Fibroblast of gingiva (primary cell): ENCODE data around the gene LUZP2.

ENCODE experiments used
- DNase-seq: peaks from one replicate; pipeline ENCODE4 v3.0.0-alpha.2; 2011; ENCODE audit warnings: low read depth

LUZP2 gene

DNA sequence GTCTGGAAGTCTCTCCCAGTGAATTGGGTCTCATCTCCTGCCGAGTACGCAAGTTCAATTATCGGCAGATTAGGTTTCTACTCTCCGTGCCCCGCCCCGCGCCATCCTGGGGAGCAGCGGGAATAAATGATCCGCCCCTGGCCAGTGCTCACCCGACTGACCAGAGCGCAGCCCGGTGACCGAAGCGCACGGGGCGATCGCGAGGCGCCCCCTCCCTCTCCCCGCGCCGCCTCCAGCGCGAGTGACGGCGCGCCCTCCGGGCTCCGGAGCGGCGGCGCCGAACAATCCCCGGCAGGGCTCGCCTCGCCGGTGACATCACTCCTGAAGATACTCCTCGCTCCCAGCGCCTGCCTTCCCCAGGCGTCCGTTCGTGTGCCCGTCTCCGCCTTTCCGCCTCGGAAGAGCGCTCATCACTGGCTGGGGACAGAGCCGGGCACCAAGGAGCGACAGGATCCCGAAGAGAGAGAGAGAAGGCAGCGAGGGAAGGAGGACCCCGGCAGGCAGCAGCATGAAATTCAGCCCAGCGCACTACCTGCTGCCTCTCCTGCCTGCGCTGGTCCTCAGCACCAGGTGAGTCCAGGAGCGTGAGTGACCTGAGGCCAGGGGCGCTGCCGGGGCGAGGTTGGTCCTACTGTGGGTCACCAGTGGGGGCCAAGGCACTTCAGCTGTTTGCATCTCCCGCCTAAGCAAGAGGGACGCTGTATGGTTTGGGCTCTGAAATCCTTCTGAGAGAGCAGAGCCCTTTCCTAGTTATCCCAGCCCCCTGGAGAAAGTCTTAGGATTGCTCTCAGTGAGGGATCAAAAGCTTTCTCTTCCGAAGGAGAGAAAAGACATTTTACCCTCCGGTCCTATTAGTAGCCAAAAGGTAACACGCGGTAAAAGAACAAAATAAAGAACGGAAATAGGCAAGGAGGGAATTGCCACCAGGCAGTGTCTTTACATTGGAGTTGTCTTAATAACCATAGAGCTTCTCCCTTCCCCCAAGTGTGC is at the start of gene LUZP2:
LUZP2 (plus strand) TSS at position 318 of the 990 bp plus-strand sequence.
- DNase-seq: peak; percentile 3

DNA sequence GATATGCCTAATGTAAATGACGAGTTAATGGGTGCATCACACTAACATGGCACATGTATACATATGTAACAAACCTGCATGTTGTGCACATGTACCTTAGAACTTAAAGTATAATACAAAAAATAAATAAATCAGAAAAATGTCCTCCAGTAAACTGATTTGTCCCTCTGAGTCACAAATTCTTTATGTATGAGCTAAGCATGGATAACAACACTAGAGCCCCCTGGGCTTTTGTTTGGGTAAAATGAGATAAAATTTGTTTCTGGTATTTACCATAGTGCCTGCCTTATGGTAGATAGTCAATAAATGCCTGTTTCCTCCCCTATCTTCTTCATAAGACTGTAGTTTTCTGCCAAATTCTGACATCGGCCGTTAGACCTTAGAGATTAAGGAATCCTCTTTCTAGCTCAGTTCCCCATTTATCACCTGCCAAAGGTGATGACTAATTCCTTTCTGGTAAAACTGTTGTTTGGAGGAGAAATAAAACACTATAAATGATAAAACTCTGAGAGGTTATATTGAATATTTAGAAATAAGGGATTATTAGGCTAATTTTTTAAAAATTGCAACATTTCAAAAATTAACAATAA is 43.6 kb upstream of the LUZP2 start:
- DNase-seq: no peak

DNA sequence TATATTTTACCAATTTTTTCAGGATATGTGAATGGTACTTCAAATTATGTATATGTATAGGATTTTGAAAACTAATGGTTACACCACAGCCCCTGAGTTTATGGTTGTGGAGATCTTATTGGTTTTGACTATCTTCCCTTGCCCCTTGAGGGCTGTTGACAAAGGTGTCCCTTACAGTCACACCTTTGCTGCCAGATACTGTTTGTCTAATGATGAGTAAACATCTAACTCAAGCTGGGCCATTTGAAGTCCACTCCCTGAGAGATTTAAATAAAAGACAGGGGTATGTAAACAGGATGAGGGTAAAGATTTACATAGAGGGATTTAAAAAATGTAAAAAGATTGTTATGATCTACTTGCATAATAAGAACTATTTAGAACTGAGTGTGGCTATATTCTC is 38.9 kb upstream of the LUZP2 start:
- DNase-seq: no peak

DNA sequence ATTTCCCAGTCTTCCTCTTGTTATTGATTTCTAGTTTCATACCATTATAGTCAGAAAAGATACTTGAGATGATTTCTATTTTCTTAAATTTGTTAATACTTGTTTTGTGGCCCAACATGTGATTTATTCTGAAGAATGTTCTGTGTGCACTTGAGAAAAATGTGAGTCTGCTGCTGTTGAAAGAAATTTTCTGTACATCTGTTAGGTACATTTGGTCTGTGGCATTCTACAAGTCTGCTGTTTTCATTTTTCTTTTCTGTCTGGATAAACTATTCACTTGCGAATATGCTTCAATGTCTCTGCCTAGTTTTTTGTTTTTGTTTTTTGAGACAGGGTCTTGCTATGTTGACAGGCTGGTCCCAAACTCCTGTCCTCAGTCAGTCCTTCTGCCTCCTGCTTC is 26.4 kb upstream of the LUZP2 start:
- no peak for DNase-seq

DNA sequence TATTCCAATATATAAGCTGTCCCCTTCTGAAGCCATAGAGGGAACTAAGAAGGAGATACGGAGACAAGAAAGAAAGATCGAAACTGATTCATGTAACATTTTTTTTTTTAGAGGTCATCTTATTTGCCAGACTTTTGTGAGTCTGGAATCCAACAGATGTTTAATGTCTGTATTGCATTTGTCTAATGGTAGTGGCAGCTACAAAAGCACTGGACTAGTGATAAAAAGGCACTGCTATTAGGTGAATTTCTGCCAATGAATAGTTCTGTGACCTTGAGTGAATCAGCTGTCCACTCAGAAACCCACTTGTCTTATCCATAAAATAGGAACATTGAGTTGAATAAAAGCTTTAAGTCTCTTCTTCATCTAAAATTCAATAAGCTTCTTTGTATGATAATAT is 25.8 kb upstream of the LUZP2 start:
- no peak for DNase-seq

DNA sequence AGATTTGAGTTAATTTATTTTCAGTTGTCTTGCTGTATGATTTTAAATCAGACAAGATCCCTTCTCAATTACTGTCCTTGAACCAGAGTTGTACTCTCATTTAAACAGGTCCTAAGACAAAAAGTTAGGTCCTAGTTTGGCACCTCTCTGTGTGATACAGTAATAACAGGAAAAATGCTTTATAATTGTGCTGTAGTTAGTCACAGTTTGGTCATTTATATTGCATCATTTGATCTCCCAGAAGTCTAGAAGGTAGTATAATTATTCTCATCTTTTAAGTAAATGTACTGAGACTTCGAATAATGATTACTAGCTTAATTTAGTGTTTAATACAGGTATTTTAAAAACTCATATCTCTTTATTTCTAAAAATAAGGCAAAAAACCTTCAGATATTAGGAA is 18.1 kb upstream of the LUZP2 start:
- DNase-seq: no peak

DNA sequence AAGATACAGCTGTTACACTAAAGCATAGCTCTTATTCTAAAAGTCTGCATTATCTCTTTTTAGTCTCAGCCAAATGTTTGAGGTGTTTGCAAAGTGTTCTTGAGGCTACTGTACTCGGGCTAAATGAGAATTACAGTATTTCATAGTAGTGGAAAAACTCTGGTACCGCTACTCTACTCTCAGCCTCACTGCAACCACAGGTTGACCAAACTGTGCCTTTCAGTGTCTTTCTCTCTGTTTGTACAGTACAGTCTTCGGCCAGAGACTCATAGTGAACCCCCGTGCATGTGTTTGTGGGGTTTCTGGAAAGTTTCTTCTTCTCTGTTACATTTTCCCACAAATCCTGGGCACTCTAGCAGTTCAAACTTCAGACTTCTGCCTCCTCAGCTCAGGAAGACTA is 7.4 kb upstream of the LUZP2 start:
- DNase-seq: no peak

DNA sequence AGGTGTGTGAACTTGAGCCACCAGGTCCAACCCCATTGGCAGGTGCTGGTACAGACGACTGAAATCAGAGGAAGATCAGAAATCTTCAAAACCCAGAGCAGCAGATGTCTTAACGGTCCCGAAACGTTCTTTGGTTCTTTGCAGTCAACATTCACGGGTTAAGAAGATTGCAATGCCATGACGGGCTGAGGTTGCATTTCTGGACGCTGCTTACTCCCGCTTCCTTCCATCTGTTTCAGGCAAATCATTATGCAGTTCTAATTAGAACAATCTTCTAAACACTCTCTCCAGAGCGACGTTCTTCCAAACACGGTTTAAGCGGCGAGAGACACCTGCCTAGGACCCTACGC is 492 bp upstream of the LUZP2 start:
- DNase-seq: no peak

DNA sequence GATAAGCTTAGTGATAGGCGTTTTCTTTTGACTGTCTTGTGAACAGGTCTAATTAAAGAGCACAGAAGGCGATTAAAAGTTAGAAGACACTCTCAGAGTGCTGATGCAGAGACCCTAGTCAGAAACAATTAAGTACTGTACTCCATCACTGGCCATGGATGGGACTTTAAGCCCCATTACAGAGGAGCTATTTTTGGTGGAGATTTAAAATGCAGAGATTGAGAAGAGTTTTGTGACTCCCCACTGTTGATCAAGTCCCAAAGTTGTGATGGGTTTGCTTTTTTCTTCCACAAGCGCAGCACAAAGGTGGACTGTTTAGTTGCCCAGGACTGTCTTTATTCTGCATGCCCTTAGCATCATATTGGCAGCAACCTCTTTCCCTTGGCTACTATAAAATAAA is 978 bp downstream of the LUZP2 start:
- no peak for DNase-seq

DNA sequence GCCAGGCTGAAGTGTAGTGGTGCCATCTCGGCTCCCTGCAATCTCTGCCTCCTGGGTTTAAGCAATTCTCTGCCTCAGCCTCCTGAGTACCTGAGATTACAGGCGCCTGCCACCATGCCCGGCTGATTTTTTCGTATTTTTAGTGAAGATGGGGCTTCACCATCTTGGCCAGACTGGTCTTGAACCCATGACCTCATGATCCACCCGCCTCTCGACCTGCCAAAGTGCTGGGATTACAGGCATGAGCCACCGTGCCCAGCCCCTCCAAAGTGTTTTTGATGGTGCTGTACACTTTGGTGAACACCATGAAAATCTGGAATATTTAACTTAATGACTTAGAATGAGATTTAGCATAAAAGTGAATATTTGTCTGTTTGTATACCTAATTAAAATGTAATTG is 5.6 kb downstream of the LUZP2 start:
- DNase-seq: no peak

DNA sequence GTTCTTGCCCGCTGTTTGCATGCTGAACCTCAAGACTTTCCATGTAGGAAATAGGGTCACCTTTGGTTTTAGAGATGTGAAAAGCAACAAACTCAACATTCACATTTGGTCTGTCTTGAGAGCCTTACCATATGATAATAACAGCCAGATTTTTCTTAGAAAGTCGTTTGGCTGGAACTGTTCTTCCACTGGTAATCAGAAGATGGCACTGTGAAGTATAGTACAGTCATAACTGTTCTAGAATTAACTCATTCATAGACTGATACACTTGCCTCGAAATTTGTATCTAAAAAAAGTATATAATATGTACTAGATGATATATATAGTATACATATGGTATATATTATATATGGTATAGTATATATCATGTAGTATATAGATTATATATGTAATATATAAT is 12.3 kb downstream of the LUZP2 start:
- no peak for DNase-seq

DNA sequence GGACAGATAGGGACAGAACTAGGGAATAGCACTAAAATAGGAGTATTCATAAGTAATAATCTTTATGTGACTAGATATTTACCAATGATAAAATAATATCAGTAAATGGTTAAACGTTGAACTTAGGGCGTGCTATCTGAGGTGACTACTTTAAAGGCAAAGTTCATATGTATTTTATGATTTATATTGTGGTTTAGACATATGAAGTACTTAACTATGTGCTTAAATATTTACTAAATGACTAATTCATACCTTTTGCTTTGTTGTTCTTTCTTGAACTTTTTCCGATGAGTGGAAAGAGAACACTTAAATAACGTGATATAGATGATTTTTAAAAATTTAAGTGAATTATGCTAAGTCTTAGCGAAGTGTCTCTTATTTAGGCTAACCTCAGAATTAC is 14.7 kb downstream of the LUZP2 start:
- no peak for DNase-seq

DNA sequence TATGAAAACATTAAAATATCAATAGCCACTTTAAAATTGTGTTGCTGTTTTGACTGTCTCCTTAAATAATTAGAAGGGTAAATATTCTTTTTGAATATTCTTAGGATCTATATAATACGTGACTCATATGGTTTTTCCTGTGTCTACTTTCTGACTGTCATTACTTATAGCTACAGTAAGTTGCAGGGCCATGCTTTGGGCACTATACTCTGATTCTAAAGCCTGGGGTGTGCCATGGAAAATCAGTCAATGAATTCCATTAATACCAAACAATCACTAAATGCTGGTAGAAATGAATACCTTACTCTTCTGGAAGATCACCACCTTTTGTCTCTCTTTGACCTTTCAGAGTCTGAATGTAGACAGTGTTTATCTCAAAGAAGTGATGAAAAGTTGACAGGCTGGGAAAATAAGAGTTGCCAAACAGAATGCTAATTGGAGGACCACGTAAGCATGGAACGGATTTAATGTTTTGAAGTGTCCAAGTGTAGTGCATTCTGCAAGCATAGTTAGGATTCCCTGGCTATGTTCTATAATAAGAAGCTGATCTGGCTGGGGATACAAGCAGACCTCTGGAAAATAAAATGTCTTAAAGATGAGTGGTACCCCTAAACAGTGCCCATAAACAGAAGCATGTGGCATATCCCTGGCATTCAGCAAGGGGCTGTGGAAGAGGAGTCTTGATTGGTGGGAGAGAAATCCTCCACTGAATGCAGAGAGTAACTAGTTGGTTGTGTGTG is 16.8 kb downstream of the LUZP2 start:
- no peak for DNase-seq

DNA sequence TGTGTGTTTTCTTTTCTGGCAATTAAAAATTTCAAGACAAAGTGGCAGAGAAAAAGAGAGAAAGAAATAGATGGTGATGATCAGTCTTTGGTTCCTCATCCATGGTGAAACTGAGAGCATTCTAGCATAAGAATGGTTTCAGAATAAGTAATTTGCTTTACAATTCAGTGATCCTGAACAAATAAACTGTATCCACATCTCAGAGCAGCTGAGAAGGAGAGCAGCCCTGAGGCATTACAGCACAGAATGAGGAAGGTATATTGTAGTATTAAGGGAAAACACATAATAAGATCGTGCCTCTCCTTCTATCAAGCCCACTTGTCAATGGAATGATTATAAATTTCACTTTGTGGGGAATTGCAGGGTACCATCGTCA is 17.4 kb downstream of the LUZP2 start:
- DNase-seq: no peak

DNA sequence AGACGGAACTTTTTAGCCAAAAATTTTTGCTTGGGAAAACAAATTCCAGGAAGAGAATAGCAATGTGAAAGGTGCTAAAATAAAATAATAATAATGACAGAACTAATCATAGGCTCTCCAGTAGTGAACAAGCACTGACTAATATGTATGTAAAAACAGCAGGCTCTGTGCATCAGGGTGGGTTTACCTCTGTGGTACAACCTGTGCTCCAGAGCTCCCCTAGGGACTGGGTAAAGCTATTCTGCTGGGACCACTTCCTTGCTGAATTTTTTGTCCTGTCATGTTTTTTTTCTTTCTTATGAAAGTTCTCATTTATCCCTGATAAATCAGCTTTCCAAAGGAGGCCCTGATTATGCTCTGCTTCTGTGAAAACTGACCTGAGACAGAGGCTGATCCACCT is 18.8 kb downstream of the LUZP2 start:
- DNase-seq: no peak

DNA sequence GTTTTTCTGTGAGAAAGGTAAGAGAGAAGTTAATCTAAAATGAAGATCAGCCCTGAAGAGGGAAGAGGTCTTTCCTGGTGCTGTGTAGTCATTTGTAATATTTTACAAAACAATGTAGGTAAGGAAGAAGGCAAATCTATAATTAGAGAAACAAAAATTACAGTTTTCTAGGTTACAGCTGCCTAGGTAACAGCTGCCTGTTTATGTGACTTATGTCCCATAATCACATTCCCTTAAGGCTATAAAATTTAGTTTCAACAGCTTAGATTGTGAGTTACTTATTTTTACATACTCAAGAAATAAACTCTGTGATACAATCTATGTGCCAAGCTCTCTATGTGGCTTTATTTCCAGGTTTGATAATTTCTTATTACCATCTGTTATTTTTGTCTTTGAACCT is 19.8 kb downstream of the LUZP2 start:
- no peak for DNase-seq

DNA sequence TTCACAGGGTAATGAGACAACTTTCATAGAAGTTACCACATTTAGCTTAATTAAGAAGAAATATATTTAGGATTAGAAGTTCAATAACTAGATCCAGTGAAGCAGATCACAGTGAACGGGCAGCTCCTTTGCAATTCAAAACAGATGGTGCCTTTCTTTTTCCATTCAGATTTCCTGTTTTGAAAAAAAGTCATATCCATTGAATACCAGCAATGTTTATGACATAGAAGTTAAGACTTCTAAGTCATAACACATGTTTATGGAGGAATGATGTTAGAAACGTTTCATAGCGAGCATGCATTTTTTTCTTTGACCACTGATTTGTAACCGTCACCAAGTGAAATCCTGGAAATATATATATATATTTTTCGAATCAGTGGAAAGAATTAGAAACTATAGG is 24.7 kb downstream of the LUZP2 start:
- DNase-seq: peak; percentile 8

DNA sequence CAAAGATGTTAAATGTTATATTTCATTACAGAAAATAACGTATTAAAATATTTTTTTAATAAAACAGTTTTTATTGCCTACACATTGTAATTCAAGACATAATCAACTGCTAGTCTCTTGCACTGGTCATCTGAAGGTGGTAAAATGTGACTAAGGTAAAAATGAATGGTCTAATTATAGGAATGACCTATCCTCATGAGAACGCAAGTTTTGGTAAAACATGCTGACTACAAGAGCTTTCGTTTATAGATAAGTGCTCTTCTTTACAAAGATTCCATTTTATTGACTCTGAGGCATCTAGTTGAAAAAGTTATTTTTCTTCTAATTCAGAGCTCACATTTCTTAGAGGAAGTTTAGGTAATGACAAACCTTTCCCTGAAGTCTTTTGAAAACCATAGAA is 27.3 kb downstream of the LUZP2 start:
- no peak for DNase-seq

DNA sequence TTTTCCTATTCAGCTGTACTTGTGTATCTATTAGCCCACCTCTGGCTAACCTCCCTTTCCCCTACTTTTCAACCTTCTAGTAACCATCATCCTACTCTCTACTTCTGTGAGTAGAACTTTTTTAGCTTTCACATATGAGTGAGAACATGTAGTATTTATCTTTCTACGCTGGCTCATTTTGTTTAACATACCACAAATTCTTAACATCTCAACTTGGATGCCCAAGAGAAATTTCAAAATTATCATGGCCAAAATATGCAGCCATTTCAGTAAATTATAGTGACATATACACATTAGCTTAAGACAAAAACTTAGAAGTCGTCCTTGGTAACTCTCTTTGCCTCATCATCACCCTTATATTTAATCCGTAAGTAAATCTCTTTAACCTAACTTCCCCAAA is 34.7 kb downstream of the LUZP2 start:
- DNase-seq: no peak

DNA sequence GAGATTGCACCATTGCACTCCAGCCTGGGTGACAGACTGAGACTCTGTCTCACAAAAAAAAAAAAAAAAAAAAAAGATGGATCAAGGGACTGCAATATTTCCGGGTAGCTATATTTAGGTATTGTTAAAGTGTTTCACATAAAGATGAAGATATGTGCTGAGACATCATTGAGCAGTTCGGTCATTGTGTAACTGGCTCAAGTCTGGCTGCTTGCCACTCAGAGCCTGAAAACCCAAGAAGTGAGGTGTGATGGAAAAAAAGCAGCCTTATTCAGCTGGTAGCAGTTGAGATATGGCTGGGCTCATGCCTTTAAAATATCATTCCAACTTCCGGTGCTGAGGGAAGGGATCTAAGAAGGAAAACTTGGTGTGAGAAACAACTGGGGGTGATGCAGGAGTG is 46.9 kb downstream of the LUZP2 start:
- DNase-seq: no peak

DNA sequence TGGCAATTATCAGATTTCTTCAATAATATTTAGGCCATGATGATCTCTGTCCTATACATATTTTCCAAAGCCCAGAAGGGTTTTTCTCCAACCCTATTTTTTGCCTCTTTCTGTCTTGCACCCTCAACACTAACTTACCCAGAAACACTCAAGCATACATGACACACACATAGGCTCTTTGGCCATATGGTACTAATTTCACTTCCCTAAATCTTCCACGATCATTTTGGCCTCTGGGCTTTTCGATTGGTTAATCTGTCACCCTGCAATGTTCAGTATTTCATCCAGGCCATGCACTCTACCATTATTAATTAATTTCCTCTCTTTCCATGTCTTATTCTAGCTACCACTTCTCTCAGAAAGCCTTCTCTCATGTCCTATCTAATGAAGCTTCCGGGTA is 59.8 kb downstream of the LUZP2 start:
- DNase-seq: no peak

DNA sequence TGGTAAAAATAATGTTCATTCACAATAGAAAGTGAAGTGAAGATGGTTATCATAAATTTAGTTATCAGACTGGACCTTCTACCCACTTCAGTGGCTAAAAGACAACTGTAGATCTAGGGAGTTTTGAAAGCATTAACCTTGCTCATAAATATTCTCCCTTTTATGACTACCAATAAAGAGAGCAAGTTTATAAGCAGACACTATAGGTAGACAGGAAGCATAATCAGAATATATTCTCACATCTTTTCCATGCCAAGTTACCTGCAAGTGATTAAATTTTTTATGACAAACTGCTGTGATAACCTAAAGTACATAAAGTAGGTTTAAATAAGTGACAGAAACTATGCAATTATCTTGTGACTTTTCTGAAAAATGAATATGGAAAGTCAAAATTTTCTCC is 62.5 kb downstream of the LUZP2 start:
- DNase-seq: no peak

DNA sequence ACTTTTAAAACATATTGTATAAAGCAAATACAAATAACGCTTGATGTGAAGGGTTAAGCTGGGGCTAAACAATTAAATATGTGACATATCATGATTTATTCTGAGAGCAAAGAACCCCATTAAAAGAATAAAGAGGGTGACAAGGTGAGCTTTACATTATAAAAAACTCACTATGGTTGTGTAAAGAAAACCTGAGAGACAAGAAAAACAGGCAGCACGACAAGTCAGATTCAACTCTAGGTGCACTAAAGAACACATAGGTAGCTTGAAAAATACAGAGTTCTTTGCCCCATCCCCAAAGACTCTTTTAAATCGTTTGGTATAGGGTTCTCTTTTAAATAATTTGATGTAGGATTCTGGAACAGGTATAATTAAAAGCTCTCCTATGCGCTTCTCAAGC is 63.5 kb downstream of the LUZP2 start:
- no peak for DNase-seq
